Uterus (tissue), 4 donors: ENCODE data around the gene RO60. TPM values are rescaled to one million over a fixed set of nuclear protein-coding genes. Genes with fewer than 3 reads are reported as not detected.
"Not testable (repeated sequence)": the region's sequence is repeated elsewhere in the genome, so short reads cannot be mapped to it uniquely, and the experiment has no call there.

Experiments
- DNase-seq, 2 donors: peaks; one replicate each; pipeline ENCODE4 v3.0.0-alpha.2; 2019 to 2020
- H3K27ac ChIP-seq, 2 donors: fragments of 200-600 bp; sonication (generic); 1 replicate in 1 of 2; 2 replicates in 1 of 2; pipeline ENCODE4 v1.5.1; 2016 to 2018
- H3K27me3 ChIP-seq, 2 donors: fragments of 200-600 bp; sonication (generic); one replicate each; pipeline ENCODE4 v1.5.1; 2018 to 2019; ENCODE audit warnings: control low read depth in 1 of 2
- H3K36me3 ChIP-seq, 2 donors: fragments of 200-600 bp; sonication (generic); one replicate each; pipeline ENCODE4 v1.5.1; 2019; ENCODE audit warnings: control low read depth in 1 of 2
- H3K4me1 ChIP-seq, 2 donors: fragments of 200-600 bp; sonication (generic); one replicate each; pipeline ENCODE4 v1.5.1; 2018 to 2019; ENCODE audit warnings: control low read depth in 1 of 2
- H3K4me3 ChIP-seq, 2 donors: fragments of 200-600 bp; sonication (generic); 1 replicate in 1 of 2; 2 replicates in 1 of 2; pipeline ENCODE4 v1.5.1; 2018 to 2019; ENCODE audit warnings: mild to moderate bottlenecking in 1 of 2
- H3K9me3 ChIP-seq, 2 donors: fragments of 200-600 bp; sonication (generic); one replicate each; pipeline ENCODE4 v1.5.1; 2019; ENCODE audit warnings: control low read depth in 1 of 2
- CTCF ChIP-seq, 4 experiments: fragments of 200-600 bp in 2 of 4; fragments of 450-650 bp in 2 of 4; sonication (generic) in 2 of 4; IDR thresholded peaks; one replicate each; pipeline ENCODE4 v1.5.1; 2016 to 2019; ENCODE audit warnings: antibody characterized with exemption in 4 of 4, mild to moderate bottlenecking in 2 of 4, moderate library complexity in 1 of 4
- POLR2A ChIP-seq, 2 donors: fragments of 450-650 bp; IDR thresholded peaks; one replicate each; pipeline ENCODE4 v1.6.1; 2016; ENCODE audit warnings: antibody characterized with exemption in 2 of 2, mild to moderate bottlenecking in 1 of 2, moderate library complexity in 1 of 2
- intact Hi-C: fragments of 100-400 bp; cut with DNase I; formaldehyde crosslinking; loops from one replicate; pipeline ENCODE4 v1.15.1; 2023; ENCODE audit warnings: low total_unique reads
- total RNA-seq, 4 donors: library from RNA; depleted of rRNA in 3 of 4; stranded (reverse); fragments of >200 nt in 3 of 4; gene quantifications; one replicate each; pipeline versions ENCODE4 v1.1.0 to v1.2.4, GENCODE V29; 2014 to 2023
- donor health status: DM: yes; HTN: yes; CAD: no.

The RO60 gene
- total RNA-seq, 4 donors from 2014 or later = 68.9 to 290 (median 98.1) TPM

GRCh38 chr1:193033610-193034009 is 25.8 kb upstream of the RO60 start:
- Histone ChIP-seq H3K4me1 (no peaks in the 10 kb centered on the region), H3K9me3 (peaks cover 0 to 3% of the 10 kb centered on the region in 2 donors), H3K36me3 (peaks cover 0 to 6% of the 10 kb centered on the region in 2 donors), H3K27ac (no peak overlapping the region), H3K4me3 (no peak overlapping the region), H3K27me3 (no peaks in the 10 kb centered on the region)
- DNase-seq = no peak
- intact Hi-C loops = no loop called here
- TF ChIP-seq POLR2A (IDR thresholded peaks at IDR 0.05) (no peak), CTCF (IDR thresholded peaks at IDR 0.05) (no peak)

GRCh38 chr1:193036337-193037047 is 22.9 kb upstream of the RO60 start:
- Histone ChIP-seq H3K9me3 (peaks cover 0 to 3% of the 10 kb centered on the region in 2 donors), H3K27me3 (no peaks in the 10 kb centered on the region), H3K4me1 (no peaks in the 10 kb centered on the region), H3K27ac (no peak overlapping the region), H3K4me3 (no peak overlapping the region), H3K36me3 (peaks cover 0 to 6% of the 10 kb centered on the region in 2 donors)
- no peak for TF ChIP-seq POLR2A (IDR thresholded peaks at IDR 0.05)
- no peak for TF ChIP-seq CTCF (IDR thresholded peaks at IDR 0.05)
- intact Hi-C loops = no loop called here
- no peak for DNase-seq

- intact Hi-C loops = no loop called here
- Histone ChIP-seq H3K36me3 (no peaks in the 10 kb centered on the region), H3K9me3 (no peaks in the 10 kb centered on the region), H3K4me1 (no peaks in the 10 kb centered on the region), H3K27me3 (no peaks in the 10 kb centered on the region), H3K27ac (no peak overlapping the region), H3K4me3 (no peak overlapping the region)
- no peak for TF ChIP-seq CTCF (IDR thresholded peaks at IDR 0.05)
- no peak for TF ChIP-seq POLR2A (IDR thresholded peaks at IDR 0.05)
- no peak for DNase-seq
These were observed 19.4 kb upstream of the RO60 start for GRCh38 chr1:193040011-193040410.

GRCh38 chr1:193042766-193043691 is 16.4 kb upstream of the RO60 start:
- no peak for DNase-seq
- H3K36me3 ChIP-seq = no peaks in the 10 kb centered on the region
- no peak overlapping the region for H3K4me3 ChIP-seq
- no peaks in the 10 kb centered on the region for H3K9me3 ChIP-seq
- intact Hi-C loops = no loop called here
- H3K27me3 ChIP-seq = no peaks in the 10 kb centered on the region
- no peak for TF ChIP-seq POLR2A (IDR thresholded peaks at IDR 0.05)
- TF ChIP-seq CTCF (IDR thresholded peaks at IDR 0.05) = no peak
- no peak overlapping the region for H3K27ac ChIP-seq
- no peaks in the 10 kb centered on the region for H3K4me1 ChIP-seq

GRCh38 chr1:193048913-193049312 is 10.5 kb upstream of the RO60 start:
- H3K9me3 ChIP-seq, DNase-seq, H3K27ac ChIP-seq, H3K36me3 ChIP-seq, H3K27me3 ChIP-seq, H3K4me3 ChIP-seq, intact Hi-C loops, H3K4me1 ChIP-seq: not testable (repeated sequence)
